SK-N-SH (cell line): Measurements from ENCODE around the gene PMIS2.

Source experiments
- EP300 ChIP-seq, 2 experiments: IDR thresholded peaks; 2 replicates each; pipeline versions ENCODE4 v1.4.0 to v1.6.1; 2012; ENCODE audit warnings: borderline replicate concordance in 1 of 2, low read depth in 1 of 2, low read length in 1 of 2
- TCF12 ChIP-seq: IDR thresholded peaks from 2 replicates; pipeline ENCODE4 v1.4.0; 2012

DNA sequence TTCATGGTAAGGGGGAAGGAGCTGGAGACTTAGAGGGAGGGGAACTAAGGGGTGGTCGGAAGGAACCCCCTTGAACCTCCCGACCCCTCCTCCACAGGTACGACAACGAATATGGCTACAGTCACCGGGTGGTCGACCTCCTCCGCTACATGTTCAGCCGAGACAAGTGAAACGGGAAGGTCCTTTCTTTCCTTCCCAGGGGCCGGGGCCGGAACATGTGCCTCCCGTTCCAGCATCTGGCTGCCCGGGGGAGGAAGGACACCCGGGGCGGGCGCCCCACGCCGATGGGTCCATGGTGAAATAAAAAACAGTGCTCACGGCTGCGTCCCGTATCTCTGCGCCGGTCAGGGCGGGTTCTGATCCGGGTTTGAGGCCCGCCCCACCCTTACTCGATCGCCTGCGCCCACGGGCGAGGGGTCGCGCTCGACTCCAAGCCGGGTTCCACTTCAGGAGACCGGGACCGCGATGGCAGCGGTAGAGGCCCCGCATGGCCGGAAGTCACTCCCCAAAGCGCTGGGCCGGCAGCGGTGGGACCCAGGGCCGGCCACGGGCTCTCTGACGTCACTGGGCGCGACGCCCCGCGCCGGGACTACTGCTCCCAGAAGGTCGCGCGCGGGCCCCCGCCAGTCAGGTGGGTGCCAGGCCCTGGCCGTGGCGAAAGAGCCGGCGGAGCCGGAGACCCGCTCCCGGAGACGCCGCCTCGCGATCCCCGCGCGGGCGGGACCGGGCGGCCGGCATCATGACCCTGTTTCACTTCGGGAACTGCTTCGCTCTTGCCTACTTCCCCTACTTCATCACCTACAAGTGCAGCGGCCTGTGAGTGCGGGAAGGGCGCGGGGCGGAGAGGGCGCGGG is 40.7 kb upstream of the PMIS2 start, which contains the start of gene TMEM147:
- TF ChIP-seq TCF12 (peak; percentile 5; the same call in 1 of the 2 replicates), EP300 (IDR thresholded peaks at IDR 0.05; ENCODE audit: borderline replicate concordance in 1 of 2, low read depth in 1 of 2, low read length in 1 of 2) (0 out of 4 replicates have a peak, but pooled peaks of 1 of the 2 experiments have one; percentile 21)
